IMR-90 (cell line): ENCODE measurements around the gene CD96.

Experiments
- BHLHE40 ChIP-seq: fragments of 150-350 bp; IDR thresholded peaks from 2 replicates; pipeline ENCODE4 v1.6.1; 2016; ENCODE audit warnings: mild to moderate bottlenecking, low read depth, low read length
- CEBPB ChIP-seq: IDR thresholded peaks from 2 replicates; pipeline ENCODE4 v1.6.1; 2012; ENCODE audit warnings: low read depth, low read length, improper control_type of control experiment
- CTCF ChIP-seq: conservative IDR thresholded peaks from 2 replicates; pipeline ENCODE4 v1.5.1; 2012; ENCODE audit warnings: mild to moderate bottlenecking, low read depth, low read length, improper control_type of control experiment
- MAFK ChIP-seq: IDR thresholded peaks from 2 replicates; pipeline ENCODE4 v1.6.1; 2012; ENCODE audit warnings: low read depth, low read length, improper control_type of control experiment
- MAZ ChIP-seq: IDR thresholded peaks from 2 replicates; pipeline ENCODE4 v1.6.1; 2012; ENCODE audit warnings: low read depth, mild to moderate bottlenecking, low read length, improper control_type of control experiment, moderate library complexity, borderline replicate concordance
- MXI1 ChIP-seq: IDR thresholded peaks from 2 replicates; pipeline ENCODE4 v1.6.1; 2012; ENCODE audit warnings: low read depth, mild to moderate bottlenecking, low read length, moderate library complexity, borderline replicate concordance
- NFE2L2 ChIP-seq: fragments of 150-350 bp; IDR thresholded peaks from 2 replicates; pipeline ENCODE4 v1.6.1; 2016; ENCODE audit warnings: low read depth, mild to moderate bottlenecking, low read length
- POLR2A ChIP-seq: IDR thresholded peaks from 2 replicates; pipeline ENCODE4 v1.6.1; 2012; ENCODE audit warnings: mild to moderate bottlenecking, low read depth, low read length
- RAD21 ChIP-seq: IDR thresholded peaks from 2 replicates; pipeline ENCODE4 v1.6.1; 2012; ENCODE audit warnings: low read length, improper control_type of control experiment
- RFX5 ChIP-seq: IDR thresholded peaks from 2 replicates; pipeline ENCODE4 v1.8.0; 2012; ENCODE audit warnings: low read depth, mild to moderate bottlenecking, low read length, moderate library complexity
- SMC3 ChIP-seq: fragments of 150-350 bp; IDR thresholded peaks from 2 replicates; pipeline ENCODE4 v1.6.1; 2016; ENCODE audit warnings: low read depth, mild to moderate bottlenecking, antibody characterized with exemption, low read length, moderate library complexity
- USF2 ChIP-seq: fragments of 150-350 bp; IDR thresholded peaks from 2 replicates; pipeline ENCODE4 v1.6.1; 2017; ENCODE audit warnings: mild to moderate bottlenecking, antibody characterized with exemption, low read length, low read depth

DNA sequence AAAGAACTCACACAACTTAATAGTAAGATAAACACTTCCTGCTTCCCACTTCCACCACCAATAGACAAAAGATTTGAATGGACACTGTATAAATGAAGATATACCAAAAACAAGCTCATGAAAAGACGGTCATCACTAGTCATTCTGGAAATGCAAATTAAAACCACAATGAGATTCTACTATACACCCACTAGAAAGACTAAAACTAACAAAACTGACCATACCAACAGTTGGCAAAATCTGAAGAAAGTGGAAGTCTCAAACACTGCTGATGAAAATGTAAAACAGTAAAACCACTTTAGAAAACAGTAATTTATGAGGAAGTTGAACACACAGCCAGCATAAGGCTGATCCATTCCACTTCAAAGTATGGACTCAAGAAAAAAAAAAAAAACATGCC is 35.6 kb upstream of the CD96 start:
- TF ChIP-seq CTCF: no peak
- no peak for TF ChIP-seq BHLHE40
- TF ChIP-seq MAFK: no peak
- TF ChIP-seq POLR2A: no peak
- TF ChIP-seq RAD21: no peak
- TF ChIP-seq SMC3: no peak
- no peak for TF ChIP-seq NFE2L2
- no peak for TF ChIP-seq RFX5
- TF ChIP-seq USF2: no peak
- no peak for TF ChIP-seq MXI1
- no peak for TF ChIP-seq MAZ
- no peak for TF ChIP-seq CEBPB
